M059J (cell line): ENCODE measurements around the gene CRTAC1. TPM values are rescaled to one million over a fixed set of nuclear protein-coding genes. Genes with fewer than 3 reads are reported as not detected.

ENCODE experiments used
- DNase-seq: peaks from one replicate; pipeline ENCODE4 v3.0.0-alpha.2; 2012; ENCODE audit warnings: low read depth
- total RNA-seq: library from RNA; depleted of rRNA; stranded (reverse); fragments of >200 nt; shearing (Covaris generic); gene quantifications from 2 replicates; pipeline ENCODE4 v1.2.3, GENCODE V29; 2014; rRNA removed

CRTAC1 gene, protein sequence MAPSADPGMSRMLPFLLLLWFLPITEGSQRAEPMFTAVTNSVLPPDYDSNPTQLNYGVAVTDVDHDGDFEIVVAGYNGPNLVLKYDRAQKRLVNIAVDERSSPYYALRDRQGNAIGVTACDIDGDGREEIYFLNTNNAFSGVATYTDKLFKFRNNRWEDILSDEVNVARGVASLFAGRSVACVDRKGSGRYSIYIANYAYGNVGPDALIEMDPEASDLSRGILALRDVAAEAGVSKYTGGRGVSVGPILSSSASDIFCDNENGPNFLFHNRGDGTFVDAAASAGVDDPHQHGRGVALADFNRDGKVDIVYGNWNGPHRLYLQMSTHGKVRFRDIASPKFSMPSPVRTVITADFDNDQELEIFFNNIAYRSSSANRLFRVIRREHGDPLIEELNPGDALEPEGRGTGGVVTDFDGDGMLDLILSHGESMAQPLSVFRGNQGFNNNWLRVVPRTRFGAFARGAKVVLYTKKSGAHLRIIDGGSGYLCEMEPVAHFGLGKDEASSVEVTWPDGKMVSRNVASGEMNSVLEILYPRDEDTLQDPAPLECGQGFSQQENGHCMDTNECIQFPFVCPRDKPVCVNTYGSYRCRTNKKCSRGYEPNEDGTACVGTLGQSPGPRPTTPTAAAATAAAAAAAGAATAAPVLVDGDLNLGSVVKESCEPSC
- total RNA-seq, result not detected in 2 replicates

DNA sequence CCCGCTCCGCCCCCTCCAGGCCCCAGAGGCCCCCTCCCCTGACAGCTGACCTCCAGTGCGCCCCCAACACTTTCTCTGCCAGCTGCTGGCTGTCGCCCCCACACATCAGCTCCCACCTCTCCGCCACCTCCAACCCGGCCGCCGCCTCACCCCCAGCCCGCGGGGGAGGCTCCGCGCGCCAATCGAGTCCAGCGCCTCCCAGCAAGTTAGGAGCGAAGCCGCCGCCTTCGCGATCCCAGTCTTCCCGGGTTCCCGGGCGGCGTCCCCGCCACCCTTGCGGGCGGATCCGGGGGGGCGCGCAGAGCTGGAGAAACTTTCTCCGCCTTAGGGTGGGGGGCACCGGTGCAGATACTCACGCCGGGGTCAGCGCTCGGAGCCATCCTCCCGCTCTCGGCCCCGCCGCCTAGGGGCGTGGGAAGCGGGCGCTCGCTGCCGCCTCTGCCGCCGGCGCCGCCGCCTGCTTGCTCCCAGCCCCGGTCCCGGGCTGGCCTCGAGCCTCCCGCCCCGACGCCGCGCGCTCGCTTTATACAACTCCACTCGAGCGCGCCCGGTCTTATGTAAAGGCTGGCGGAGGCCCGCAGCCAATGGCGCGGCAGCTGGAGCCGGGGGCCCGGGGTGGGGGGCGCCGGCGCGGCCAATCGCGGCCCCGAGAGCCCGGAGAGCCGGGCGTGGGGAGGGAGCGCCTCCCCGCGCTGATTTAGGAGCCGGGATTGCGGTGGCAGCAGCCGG is at the start of gene CRTAC1:
Gene CRTAC1 (minus strand): TSS at position 529 of the 729 bp plus-strand sequence. CDS start 149 bp downstream, at position 380.
- no peak for DNase-seq

DNA sequence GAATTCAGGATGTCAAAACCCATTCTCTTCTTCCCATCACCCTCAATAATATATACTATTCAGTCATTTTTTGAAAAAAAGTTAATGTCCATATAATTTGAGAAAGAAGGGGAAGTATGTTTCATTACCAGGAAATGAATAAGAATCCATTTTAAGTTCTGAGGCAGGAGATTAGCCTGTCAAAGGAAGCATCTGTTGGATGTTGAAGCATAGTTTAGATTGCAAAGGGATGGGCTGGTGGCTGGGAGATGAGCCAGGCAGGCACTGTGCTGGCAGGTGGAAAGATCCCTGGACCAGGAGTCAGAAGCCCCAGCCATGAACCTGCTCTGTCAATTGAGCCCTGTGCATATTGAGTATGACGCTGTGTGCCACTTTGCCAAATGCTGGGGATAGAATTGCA is 48.4 kb upstream of the CRTAC1 start:
- DNase-seq, result no peak

DNA sequence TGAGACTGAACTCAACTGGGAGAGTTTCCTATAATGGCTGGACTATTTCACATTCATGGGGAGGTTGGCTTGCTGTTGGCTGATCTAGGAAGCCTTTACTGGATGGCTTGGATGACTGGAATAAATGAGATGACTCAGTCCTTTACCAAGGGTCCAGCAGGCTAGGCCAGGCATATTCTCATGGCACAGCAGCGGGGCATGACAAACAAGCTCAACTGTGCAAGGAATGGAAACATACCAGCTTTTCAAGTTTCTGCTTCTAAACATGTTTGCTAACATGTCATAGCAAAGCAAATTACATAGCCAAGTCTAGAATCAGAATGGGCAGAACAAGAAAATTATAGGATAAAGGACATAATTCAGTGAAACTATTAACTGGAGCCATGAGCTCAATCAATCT is 46.8 kb upstream of the CRTAC1 start:
- DNase-seq, result no peak

DNA sequence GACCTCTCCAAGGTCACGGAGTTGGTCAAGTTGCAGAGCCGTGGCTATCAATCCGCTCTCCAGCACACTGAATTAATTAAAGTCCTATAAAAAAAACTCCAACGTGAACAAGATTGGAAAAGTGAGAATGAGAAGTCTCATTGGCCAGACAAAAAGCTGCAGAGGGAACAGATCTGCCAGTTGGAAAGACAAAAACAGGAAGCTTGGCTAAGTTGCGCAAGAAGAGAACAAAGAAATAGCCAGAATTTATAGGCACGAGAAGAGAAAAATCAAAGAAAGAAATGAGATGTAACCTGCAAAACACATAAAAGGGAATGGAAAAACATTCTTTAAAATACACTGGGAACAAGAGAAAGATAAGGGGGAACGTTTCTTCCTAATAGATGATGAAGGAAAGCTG is 45.7 kb upstream of the CRTAC1 start:
- no peak for DNase-seq

DNA sequence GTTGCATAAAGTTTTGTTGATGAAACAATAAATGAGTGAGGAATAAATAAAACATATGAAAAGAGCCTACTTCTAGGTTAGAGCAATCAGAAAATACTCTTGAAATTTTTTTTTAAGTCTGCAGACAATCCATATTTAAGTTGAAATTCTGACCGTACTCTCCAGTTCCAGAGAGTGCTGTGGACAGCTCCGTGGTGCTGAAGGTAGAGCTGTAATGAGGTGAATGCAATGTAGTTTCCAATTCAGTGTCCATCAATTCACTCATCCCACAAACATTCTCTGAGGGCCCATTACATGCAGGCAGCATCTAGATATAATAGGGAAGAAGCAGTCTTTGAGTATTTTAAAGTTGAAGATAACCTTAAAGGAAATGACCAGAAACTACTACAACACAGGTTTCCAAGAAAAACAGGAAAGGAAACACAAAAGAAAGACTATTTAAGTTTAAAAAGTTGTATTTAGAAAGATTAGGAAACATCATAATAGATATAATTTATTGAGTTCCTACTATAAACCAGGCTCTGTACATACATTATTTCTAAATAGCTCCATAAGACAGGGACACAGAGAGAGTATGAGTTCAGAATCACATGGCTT is 44.0 kb upstream of the CRTAC1 start:
- DNase-seq, result peak; percentile 9

DNA sequence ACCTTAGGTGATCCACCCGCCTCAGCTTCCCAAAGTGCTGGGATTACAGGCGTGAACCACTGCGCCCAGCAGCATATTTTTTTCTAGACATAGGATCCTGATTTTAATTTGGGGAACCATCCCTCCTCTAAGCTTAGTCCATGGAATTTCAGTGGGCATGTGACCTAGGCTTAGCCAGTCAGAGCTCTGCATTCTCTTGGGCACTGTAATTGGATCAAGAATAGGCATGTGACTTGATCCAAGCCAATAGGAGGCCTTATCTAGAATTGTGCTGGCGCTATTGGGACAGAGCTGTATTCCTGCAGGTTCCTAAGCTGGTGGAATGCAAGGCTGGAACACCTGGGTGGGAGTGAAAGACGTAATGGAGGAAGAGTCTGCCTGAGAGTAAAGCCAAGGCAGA is 36.7 kb upstream of the CRTAC1 start:
- no peak for DNase-seq

DNA sequence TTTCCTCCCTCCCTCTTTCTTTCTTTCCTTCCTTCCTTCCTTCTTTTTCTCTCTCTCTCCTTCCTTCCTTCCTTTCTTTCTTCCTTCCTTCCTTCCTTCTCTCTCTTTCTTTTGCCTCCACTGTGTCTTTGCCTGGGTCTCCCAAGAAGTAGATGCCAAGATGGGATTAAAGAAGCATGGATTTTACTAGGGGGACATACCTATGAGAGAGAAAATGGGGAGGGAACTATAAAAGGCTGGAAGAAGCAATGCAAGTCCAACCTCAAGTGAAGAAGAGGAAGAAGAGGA is 33.3 kb upstream of the CRTAC1 start:
- DNase-seq, result no peak

DNA sequence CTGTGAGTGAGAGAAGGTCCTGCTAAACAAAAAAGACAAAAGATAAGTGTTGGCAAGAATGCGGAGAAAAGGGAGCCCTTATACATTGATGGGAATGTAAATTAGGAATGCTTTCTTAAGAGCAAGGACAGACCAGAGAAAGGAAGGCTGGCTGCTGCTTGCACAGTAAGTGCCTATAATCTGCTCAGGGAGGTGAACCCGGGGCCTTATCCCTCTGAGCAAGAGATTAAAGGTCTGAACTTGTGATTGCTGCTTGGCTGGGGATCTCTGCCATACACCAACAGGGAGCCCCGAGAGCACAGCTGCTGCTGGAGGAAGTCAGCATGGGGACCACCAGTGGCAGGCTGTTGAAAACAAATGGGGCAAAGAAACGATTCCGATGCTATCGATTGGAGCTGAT is 32.0 kb upstream of the CRTAC1 start:
- DNase-seq, result no peak

DNA sequence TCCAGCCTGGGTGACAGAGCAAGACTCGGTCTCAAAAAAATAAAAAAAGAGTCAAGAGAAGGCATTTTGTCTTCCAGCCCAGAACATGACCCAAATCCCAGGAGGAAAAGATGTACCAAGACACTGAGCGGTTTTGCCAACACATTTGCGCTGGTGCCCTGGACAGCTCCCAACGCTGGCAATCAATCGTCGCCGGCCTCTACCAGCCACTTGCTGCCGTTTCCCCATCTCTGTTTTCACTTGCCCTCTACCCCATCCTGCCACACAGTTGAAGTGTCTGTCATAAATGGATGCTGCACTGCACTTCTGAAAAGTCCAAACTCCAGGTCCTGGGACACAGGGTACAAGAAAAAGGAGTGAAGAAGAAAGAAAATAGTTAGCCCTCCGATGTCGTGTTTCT is 29.7 kb upstream of the CRTAC1 start:
- no peak for DNase-seq

DNA sequence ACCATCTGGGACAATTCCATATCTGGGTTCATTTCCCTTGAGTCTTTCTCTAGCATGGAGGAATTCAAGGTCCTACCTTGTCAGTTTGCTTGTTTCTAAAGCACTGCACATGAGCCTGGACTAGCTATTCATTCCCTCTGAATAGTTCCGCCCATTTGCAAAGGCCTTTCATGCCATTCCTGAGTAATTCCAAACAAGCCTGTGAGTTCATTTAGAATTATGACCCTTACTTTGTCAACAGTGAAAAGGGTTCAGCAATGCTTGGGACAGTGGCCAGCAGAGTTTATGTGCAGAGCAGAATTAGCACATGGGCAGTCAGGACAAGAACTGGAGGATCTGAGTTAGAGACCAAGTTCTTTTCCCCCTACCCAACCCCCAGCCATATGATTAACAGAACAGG is 27.9 kb upstream of the CRTAC1 start:
- DNase-seq, result no peak

DNA sequence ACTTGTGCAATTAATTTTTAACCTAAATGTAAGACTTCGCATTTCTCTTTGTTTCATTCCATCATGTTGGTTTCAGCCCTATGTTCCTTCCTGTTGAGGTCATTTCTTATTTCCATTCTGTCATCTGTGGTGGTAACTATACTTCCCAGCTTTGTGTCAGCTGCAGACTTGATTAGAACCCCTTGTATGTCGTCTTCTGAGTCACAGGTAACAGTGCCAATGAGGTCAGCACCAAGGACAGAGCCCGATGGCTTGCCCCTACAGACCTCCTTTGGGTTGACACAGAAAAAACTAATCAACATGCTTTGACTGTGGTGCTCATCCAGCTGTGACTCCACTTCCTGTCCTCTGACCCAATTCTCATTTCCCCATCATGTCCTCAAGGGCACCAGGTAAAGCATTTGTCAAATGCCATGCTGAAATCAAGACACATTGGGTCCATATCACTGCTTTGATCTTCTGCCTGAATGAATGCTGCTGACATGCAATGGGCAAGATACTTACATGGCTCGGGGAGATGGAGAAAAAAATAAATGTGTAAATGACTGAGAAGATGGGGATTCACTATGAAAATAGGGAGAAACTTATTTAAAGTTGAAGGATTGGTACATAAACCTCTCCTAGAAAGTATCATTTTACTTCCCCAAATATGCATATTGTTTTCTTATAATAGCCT is 25.6 kb upstream of the CRTAC1 start:
- peak; percentile 14 for DNase-seq

DNA sequence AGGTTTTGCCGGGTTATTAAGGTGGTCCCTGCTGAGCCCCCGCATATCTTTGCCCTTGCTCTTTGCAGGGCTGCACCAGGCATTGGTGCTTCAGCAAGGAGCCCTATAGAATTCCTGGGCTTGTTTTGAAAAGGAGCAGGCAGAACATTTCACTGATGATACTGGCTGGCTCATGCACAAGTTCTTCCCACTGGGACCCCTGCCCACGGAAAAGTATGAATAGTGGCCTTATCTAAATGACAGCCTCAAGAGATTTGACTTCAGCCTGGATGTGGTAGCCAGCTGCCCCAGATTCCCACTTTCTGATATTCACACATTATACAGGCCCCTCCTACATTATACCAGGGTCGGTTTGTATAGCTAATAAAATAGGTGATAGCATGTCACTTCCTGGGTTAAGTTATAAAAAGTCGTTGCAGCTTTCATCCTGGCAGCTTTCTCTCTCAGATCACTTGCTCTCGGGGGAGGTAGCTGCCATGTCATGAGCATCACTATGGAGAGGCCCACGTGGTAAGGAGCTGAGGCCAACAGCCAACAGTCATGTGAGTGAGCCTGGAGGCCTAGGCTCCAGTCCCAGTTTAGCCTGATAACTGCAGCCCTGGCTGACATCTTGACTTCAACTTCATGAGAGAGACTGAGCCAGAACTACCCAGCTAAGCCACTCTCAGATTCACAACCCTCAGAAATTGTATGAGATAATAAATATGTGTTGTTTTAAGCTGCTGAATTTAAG is 16.8 kb upstream of the CRTAC1 start:
- DNase-seq, result no peak

DNA sequence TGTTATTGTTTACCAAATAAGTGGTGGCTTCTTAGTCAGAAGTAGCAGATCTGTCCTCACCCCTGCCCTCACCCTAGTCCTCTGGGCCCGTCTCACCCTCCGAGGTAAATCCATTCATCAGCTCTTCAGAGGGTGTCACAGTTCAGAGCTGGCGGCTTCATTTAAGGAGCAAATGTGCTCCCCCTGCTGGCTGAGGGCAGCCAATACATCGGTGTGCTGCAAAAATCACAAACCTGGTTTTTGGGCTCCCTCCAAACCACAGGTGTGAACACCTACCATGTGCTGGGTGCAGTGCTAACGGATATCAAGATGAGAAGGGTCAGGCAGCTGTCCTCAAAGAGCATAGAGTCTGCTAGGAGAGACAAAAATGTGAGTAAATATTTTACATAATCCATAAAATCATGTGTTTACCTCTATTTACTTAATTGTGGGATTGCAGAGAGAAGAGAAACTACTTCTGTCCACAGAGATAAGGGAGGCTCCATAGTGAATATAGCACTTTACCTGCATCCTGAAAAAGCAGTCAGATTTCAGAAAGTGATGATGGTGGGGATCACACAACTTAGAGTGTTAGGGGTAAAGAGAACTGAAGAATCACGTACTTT is 15.5 kb upstream of the CRTAC1 start:
- peak; percentile 50 for DNase-seq

DNA sequence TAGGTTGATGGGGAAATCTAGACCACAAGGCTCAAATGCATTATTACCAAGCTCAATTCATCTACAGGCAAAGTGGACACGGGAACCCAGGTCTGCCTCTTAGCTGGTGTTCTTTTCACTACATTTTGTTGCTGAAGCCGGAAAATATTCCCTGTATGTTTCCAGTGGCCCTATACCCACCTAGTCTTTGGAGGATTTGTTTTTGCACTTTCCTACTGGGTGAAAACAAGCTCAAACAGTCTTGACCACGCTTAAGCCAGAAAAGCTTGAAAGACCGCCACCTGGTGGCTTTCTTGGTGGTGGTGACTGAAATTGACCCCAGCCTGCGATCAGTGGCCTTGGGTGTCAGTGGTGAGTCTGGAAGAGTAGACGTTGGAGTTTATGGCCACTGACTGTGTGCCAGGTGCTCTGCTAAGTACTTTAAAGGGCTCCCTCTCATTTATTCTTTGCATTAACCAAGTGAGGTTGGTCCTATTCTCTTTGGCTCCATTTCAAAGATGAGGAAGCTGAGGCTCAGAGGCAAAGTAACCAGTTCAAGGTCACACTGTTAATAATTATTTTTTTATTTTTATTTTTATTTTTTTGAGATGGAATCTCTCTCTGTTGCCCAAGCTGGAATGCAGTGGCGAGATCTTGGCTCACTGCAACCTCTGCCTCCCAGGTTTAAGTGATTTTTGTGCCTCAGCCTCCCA is 11.1 kb upstream of the CRTAC1 start:
- peak; percentile 57 for DNase-seq

DNA sequence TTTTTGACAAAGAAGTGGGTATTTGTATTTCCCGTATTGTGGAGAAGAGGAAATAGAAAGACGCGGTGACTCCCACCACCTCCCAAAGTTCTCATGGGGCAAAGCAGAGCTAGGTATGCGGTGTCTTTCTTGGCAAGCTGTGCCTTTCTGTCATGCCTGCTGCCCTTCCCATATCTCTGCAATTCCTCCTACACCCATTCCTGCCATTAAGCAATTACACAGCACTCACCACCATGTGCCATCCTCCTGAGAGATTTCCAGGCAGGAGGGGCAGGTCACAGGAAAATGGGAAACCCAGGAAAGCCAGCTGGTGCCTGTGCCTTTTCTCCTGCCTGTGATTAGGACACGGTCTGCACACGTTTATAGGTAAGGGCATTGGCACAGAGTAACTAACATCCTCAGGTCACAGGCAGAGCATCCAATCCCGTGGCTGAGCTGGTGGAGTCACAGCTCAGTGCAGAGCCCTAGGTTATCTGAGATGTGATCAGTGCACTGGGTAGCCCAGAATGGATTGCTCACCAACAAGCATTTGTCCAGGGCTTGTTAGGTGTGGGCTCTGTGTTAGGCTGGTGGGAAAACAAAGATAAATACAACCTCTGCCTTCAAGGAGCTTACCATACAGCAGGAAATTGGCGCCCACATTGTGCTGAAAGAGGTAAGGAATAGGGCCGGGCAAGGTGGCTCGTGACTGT is 9.4 kb upstream of the CRTAC1 start:
- no peak for DNase-seq

DNA sequence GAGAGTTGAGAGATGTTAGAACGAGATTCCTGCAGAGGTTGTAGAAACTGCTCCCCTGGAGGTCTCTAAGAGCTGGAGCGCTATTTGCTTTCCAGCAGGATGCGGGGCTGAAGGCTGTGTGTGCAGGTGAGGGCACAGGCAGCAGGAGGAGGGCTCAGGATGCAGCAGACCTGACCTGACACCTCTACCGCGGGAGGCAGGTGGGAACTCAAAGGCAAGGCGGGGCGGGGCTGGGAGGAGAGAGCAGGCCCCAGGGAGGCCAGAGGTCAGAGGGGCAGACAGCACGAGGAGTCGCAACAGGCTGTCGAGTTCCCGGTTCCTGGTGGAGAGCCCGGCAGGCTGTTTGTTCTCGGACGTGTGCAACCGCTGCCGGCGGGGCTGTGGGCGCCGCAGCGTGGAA is 7.9 kb upstream of the CRTAC1 start:
- no peak for DNase-seq

DNA sequence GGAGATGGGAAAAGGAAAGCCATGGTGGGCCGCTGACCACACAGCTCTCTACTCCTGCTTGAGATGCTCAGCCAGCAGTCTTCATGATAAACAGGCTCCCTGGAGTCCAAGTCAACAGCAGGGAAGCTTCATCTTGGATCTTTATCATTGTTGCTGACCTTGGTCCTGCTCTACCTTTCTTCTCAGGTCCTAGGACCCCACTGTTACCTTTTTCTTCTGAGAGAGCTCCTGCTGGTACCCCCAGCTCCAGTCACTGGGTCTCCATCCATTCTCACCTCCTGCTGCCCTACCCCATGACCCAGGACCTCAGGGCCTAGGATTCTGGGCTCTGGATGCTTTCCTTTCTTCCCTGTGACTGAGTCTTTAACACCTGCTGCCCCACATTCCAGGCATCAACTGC is 5.2 kb upstream of the CRTAC1 start:
- DNase-seq, result no peak

DNA sequence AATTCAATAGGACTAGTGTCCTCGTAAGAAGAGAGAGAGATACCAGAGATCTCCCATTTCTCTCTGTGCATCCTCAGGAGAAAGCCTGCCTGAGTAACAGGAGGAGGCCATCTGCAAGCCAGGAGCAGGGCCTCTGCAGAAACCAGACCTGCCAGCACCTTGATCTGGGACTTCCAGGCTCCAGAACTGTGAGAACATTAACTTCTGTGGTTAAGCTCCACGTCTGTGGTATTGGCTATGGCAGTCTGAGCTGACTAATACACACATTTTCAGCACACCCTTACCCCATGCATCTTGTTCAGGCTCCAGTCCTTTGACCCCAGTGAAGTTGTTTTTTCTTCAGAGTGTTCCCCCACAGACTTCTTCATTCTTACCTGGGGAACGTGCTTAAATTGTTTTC is 3.1 kb upstream of the CRTAC1 start:
- peak; percentile 4 for DNase-seq

DNA sequence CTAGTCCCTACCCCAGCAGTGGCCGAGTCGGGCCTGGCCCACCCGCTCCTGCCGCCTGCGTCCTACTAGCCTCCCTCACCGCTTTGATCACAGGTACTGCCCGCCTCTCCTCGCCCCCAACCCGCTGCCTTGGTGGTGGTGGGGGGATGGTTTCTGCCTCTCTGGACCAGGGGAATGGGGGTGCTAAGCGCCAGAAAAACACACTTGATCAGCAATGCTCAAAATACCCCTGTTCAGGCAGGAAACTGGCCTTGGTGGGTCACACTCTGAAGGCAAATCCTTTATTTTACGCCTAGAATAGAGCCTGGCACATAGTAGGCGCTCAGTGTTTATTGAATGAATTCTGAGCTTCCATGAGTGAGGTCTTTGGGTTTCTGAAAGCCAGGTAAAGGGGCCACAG is 1.0 kb upstream of the CRTAC1 start:
- DNase-seq, result no peak

DNA sequence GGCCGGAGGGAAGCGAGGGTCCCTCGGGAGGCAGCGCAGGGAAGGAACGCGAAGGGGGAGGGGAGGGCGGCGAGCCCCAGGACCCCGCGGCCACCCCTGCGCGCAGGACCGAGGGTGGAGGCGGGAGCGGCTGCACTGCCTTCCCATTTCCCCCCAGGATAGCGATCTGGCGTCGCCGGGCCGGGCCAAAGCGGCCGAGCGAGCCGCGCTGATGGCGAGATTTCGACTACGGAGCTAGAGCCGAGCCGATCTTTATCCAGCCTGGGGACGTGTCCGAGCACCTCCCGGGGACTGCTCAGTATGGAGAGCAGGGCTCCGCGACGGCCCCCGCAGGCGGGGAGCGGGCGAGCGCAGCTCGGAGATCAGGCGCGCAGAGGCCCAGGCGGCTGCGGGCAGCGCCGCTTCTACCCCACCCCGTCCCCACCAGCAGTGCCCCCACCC is 590 bp upstream of the CRTAC1 start:
- DNase-seq, result no peak
